LNCAP (cell line): Measurements from ENCODE around the gene GLB1L2.

Experiments
- TF ChIP-seq, protein P1 (sequence below): fragments of 450-650 bp; IDR thresholded peaks from 2 replicates; pipeline ENCODE4 v1.5.1; 2017; ENCODE audit warnings: mild to moderate bottlenecking

Gene GLB1L2

DNA sequence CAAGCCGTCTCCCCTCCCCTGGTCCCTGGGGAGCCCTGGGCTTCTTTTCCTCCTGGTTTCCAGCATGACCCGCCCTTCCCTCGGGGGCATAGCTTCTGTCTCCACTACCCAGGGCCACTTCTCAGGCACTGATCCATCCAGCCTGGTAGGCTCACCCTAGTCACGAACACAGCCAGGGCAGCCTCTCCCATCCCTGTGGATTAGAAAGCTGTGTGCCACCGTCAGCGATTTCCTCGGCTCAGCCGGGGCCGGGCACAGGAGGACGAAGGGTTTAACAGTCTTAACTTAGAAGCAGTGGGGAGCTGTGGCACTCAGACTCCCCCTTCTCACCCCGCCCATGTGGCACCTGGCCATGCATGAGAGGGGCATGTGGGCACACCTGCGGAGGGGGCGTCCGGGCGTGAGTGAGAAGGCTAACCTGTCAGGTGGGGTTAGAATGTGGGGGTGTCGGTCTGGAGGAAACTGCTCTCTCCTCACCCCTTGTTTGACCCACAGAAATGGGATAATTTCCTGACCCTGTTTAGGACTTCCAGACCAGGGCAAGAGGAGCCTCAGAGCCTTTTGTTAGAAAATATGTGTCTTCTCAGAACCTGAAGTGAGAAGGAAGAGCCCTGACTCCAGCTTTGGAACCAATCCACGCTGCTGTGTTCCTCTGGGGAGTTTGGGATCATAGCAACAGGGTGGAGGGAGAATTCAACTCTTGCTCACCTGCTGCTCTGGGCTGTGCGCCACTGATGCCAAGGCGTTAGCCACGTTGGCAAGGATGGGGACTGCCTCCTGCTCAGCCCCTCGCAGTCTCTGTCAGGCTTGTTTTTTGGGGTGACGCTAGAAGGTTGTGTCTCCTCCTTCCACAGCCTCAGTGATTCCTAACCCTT, 14.6 kb downstream of the GLB1L2 start:
- TF ChIP-seq, protein P1, sequence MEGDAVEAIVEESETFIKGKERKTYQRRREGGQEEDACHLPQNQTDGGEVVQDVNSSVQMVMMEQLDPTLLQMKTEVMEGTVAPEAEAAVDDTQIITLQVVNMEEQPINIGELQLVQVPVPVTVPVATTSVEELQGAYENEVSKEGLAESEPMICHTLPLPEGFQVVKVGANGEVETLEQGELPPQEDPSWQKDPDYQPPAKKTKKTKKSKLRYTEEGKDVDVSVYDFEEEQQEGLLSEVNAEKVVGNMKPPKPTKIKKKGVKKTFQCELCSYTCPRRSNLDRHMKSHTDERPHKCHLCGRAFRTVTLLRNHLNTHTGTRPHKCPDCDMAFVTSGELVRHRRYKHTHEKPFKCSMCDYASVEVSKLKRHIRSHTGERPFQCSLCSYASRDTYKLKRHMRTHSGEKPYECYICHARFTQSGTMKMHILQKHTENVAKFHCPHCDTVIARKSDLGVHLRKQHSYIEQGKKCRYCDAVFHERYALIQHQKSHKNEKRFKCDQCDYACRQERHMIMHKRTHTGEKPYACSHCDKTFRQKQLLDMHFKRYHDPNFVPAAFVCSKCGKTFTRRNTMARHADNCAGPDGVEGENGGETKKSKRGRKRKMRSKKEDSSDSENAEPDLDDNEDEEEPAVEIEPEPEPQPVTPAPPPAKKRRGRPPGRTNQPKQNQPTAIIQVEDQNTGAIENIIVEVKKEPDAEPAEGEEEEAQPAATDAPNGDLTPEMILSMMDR, result no peak

DNA sequence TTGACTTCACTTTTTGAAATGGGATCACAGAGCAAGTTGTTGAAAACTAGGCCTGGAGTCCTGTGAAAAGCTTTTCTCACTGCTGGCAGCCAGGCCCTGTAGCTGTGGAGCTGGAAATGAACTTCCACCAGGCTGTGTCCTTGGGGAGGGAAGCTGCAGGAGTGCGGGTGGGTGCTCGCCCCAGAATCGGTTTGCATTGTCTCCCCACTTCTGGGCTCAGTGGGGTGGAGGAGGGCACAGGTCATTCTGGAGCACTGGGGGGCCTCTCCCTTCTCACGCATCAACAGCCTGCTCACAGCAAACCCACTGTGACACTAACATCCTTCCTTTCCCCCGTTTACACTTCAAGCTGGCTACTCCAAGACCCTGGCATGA, 15.2 kb downstream of the GLB1L2 start:
- TF ChIP-seq, protein P1, result no peak

- TF ChIP-seq, protein P1, result no peak
Measured at GRCh38 chr11:134347441-134347840, 15.7 kb downstream of the GLB1L2 start.

- TF ChIP-seq, protein P1, result no peak
Measured at GRCh38 chr11:134349109-134349801, 17.5 kb downstream of the GLB1L2 start.

GRCh38 chr11:134349802-134350355, 18.1 kb downstream of the GLB1L2 start:
- TF ChIP-seq, protein P1, result no peak

DNA sequence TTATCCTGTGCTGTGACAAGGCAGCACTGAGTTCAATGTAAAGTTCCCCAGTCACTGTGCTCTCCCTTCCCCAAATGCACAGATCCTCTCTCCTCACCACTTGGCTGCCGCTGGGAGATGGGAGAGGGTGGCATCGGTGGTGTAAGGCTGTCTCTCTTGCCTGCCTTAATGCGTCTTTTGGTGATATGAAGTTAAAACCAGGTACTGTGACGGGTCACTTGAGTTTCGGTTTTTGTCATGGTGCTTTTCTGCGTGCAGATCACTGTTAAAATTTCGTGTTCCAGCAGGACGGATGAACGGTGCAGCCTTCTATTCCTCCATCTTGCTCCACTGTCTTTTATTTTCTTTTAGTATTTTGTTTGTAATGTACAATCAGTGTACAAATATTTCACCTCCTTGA, 18.6 kb downstream of the GLB1L2 start:
- TF ChIP-seq, protein P1, result no peak

DNA sequence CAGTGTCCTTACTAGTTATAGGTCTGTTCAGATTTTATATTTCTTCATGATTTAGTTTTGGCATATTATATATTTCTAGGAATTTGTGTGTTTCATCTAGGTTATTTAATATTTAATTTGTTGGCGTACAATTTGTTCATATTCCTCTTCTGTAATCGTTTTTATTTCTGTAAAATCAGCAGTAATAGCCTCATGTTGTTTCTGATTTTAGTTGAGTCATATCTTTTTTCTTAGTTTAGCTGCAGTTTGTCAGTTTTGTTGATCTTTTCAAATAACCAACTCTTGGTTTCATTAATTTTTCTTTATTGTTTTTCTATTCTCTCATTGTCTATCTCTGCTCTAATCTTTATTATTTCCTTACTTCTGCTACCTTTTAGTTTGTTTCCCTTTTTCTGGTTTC, 20.3 kb downstream of the GLB1L2 start:
- TF ChIP-seq, protein P1, result no peak
